Measurements from ENCODE around the gene ZAR1.

The ZAR1 gene

GRCh38 chr4:48504026-48504330 is 13.9 kb downstream of the ZAR1 start:
- Histone ChIP-seq H3K9me3 (ENCODE audit: control insufficient read depth, low read length) (no peaks in the 10 kb centered on the region), H3K27ac (ENCODE audit: insufficient read depth, low read length, poor library complexity, severe bottlenecking) (no peak overlapping the region), H3K36me3 (ENCODE audit: control insufficient read depth, insufficient read depth, low read length) (peaks cover 55% of the 10 kb centered on the region), H3K4me1 (ENCODE audit: control insufficient read depth, insufficient read depth, low read length, poor library complexity, severe bottlenecking) (no peaks in the 10 kb centered on the region), H3K27me3 (replicated peaks; ENCODE audit: control insufficient read depth, insufficient read depth, low read length, poor library complexity, severe bottlenecking) (no peaks in the 10 kb centered on the region), H3K4me3 (ENCODE audit: insufficient read depth, low read depth, low read length, poor library complexity, severe bottlenecking) (no peak overlapping the region)
- DNase-seq = no peak

GRCh38 chr4:48504352-48504751 is 14.3 kb downstream of the ZAR1 start:
- no peaks in the 10 kb centered on the region for H3K27me3 ChIP-seq (replicated peaks; ENCODE audit: control insufficient read depth, insufficient read depth, low read length, poor library complexity, severe bottlenecking)
- no peak for DNase-seq
- H3K4me1 ChIP-seq (ENCODE audit: control insufficient read depth, insufficient read depth, low read length, poor library complexity, severe bottlenecking) = no peaks in the 10 kb centered on the region
- H3K9me3 ChIP-seq (ENCODE audit: control insufficient read depth, low read length) = no peaks in the 10 kb centered on the region
- H3K27ac ChIP-seq (ENCODE audit: insufficient read depth, low read length, poor library complexity, severe bottlenecking) = no peak overlapping the region
- H3K4me3 ChIP-seq (ENCODE audit: insufficient read depth, low read depth, low read length, poor library complexity, severe bottlenecking) = no peak overlapping the region
- peaks cover 56% of the 10 kb centered on the region for H3K36me3 ChIP-seq (ENCODE audit: control insufficient read depth, insufficient read depth, low read length)

DNA sequence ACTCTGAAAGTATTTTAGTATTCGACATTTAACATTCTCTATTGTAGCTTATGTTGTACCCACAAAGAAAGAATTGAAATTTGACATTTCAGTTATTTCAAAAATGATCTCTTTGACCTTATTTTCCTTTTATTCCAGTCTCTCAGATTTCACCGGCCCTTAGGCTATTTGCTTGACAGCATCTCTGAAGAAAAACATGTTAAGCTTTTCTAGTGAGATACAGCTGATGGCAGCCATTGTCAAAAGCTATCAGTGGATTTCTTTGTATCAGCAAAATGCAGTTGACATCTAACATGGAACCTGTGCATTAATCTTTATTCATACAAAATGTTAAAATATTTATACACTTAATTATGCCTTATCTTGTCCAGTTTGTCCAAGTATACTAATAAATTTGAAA is 16.7 kb downstream of the ZAR1 start:
- no peak overlapping the region for H3K27ac ChIP-seq (ENCODE audit: insufficient read depth, low read length, poor library complexity, severe bottlenecking)
- peaks cover 62% of the 10 kb centered on the region for H3K36me3 ChIP-seq (ENCODE audit: control insufficient read depth, insufficient read depth, low read length)
- no peak overlapping the region for H3K4me3 ChIP-seq (ENCODE audit: insufficient read depth, low read depth, low read length, poor library complexity, severe bottlenecking)
- no peak for DNase-seq
- no peaks in the 10 kb centered on the region for H3K4me1 ChIP-seq (ENCODE audit: control insufficient read depth, insufficient read depth, low read length, poor library complexity, severe bottlenecking)
- no peaks in the 10 kb centered on the region for H3K27me3 ChIP-seq (replicated peaks; ENCODE audit: control insufficient read depth, insufficient read depth, low read length, poor library complexity, severe bottlenecking)
- no peaks in the 10 kb centered on the region for H3K9me3 ChIP-seq (ENCODE audit: control insufficient read depth, low read length)

DNA sequence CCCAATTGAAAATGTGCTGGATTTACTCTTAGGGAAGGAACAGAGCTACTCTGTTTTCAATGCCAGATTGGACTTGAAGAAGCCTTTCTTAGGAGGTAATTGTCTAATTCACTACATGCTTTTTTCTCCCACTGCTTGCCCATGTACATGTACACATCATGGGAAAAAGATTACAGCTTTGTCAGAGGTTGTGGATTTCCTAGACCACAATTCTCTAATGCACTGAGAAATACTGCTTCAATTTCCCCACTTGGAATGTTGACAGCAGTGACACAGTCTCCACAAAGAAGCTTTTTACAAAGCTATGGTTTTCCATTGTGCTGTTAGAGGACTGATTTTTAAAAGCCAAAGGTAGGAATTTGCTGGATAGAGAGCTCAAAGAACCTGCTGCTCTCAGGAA is 19.5 kb downstream of the ZAR1 start:
- Histone ChIP-seq H3K27me3 (replicated peaks; ENCODE audit: control insufficient read depth, insufficient read depth, low read length, poor library complexity, severe bottlenecking) (no peaks in the 10 kb centered on the region), H3K9me3 (ENCODE audit: control insufficient read depth, low read length) (no peaks in the 10 kb centered on the region), H3K4me1 (ENCODE audit: control insufficient read depth, insufficient read depth, low read length, poor library complexity, severe bottlenecking) (no peaks in the 10 kb centered on the region), H3K27ac (ENCODE audit: insufficient read depth, low read length, poor library complexity, severe bottlenecking) (no peak overlapping the region), H3K36me3 (ENCODE audit: control insufficient read depth, insufficient read depth, low read length) (peaks cover 79% of the 10 kb centered on the region), H3K4me3 (ENCODE audit: insufficient read depth, low read depth, low read length, poor library complexity, severe bottlenecking) (no peak overlapping the region)
- DNase-seq = no peak

DNA sequence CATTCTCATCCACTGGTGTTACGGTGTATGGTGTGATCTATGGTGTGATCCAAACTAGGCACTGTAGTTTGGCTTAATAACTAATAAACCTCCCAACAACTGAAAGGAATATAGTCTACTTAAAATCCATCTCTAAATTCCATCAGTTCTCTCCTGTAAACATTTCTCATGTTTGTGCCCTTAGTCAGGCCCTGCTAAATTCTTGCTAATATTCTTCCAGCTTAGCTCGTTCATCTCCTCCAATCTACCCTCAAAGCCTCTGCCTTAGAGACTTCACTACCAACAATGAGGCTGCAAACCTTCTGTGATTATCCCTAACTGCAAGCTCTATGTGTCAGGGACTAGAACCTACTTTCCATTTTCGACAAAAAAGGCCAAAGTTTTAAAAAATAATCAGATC is 28.1 kb downstream of the ZAR1 start:
- H3K27ac ChIP-seq (ENCODE audit: insufficient read depth, low read length, poor library complexity, severe bottlenecking) = no peak overlapping the region
- H3K4me3 ChIP-seq (ENCODE audit: insufficient read depth, low read depth, low read length, poor library complexity, severe bottlenecking) = no peak overlapping the region
- no peaks in the 10 kb centered on the region for H3K27me3 ChIP-seq (replicated peaks; ENCODE audit: control insufficient read depth, insufficient read depth, low read length, poor library complexity, severe bottlenecking)
- no peaks in the 10 kb centered on the region for H3K4me1 ChIP-seq (ENCODE audit: control insufficient read depth, insufficient read depth, low read length, poor library complexity, severe bottlenecking)
- no peaks in the 10 kb centered on the region for H3K9me3 ChIP-seq (ENCODE audit: control insufficient read depth, low read length)
- peaks cover 52% of the 10 kb centered on the region for H3K36me3 ChIP-seq (ENCODE audit: control insufficient read depth, insufficient read depth, low read length)
- DNase-seq = no peak

DNA sequence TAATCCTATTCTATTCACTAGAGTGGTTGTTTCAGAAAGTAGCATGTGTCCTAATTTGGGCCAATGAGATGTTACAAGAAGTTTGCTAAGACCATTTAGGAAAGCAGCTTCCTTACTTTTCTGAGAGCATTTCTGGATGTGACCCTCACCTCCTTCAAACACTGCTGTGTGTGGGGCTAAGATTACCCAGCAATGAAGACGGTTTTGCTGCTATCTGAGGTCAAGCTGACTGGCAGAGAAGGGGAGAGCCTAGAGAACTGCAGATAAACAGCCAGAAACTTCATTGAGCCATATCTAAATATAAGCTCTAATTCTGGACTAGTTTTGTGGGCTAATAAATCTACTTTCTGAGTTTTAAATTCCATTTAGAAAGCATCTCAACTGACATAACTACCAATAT is 36.4 kb downstream of the ZAR1 start:
- Histone ChIP-seq H3K4me1 (ENCODE audit: control insufficient read depth, insufficient read depth, low read length, poor library complexity, severe bottlenecking) (no peaks in the 10 kb centered on the region), H3K9me3 (ENCODE audit: control insufficient read depth, low read length) (no peaks in the 10 kb centered on the region), H3K27ac (ENCODE audit: insufficient read depth, low read length, poor library complexity, severe bottlenecking) (no peak overlapping the region), H3K27me3 (replicated peaks; ENCODE audit: control insufficient read depth, insufficient read depth, low read length, poor library complexity, severe bottlenecking) (no peaks in the 10 kb centered on the region), H3K4me3 (ENCODE audit: insufficient read depth, low read depth, low read length, poor library complexity, severe bottlenecking) (no peak overlapping the region), H3K36me3 (ENCODE audit: control insufficient read depth, insufficient read depth, low read length) (peaks cover 67% of the 10 kb centered on the region)
- no peak for DNase-seq

DNA sequence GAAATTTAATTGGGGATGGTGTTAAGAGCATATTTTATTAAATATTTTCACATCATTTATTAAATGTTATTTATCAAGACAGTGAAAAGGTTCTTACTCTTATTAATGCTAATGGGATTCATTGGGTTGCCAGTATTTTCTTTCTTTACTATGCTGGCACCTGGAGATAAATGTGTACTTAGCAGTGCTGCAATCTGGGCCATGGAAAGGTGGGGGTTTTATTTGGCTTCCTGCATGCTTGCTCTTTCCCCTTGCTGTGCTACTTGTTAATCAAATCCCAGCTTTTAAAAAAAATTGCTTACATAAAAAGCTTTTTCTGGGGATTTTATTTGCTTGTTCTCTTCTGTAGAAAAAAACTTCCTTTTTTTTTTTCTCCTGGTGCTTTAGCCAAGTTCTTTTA is 48.3 kb downstream of the ZAR1 start:
- no peak overlapping the region for H3K27ac ChIP-seq (ENCODE audit: insufficient read depth, low read length, poor library complexity, severe bottlenecking)
- DNase-seq = no peak
- no peaks in the 10 kb centered on the region for H3K9me3 ChIP-seq (ENCODE audit: control insufficient read depth, low read length)
- peaks cover 45% of the 10 kb centered on the region for H3K36me3 ChIP-seq (ENCODE audit: control insufficient read depth, insufficient read depth, low read length)
- no peaks in the 10 kb centered on the region for H3K4me1 ChIP-seq (ENCODE audit: control insufficient read depth, insufficient read depth, low read length, poor library complexity, severe bottlenecking)
- no peaks in the 10 kb centered on the region for H3K27me3 ChIP-seq (replicated peaks; ENCODE audit: control insufficient read depth, insufficient read depth, low read length, poor library complexity, severe bottlenecking)
- no peak overlapping the region for H3K4me3 ChIP-seq (ENCODE audit: insufficient read depth, low read depth, low read length, poor library complexity, severe bottlenecking)

- H3K9me3 ChIP-seq (ENCODE audit: control insufficient read depth, low read length) = no peaks in the 10 kb centered on the region
- H3K27me3 ChIP-seq (replicated peaks; ENCODE audit: control insufficient read depth, insufficient read depth, low read length, poor library complexity, severe bottlenecking) = no peaks in the 10 kb centered on the region
- no peaks in the 10 kb centered on the region for H3K4me1 ChIP-seq (ENCODE audit: control insufficient read depth, insufficient read depth, low read length, poor library complexity, severe bottlenecking)
- H3K36me3 ChIP-seq (ENCODE audit: control insufficient read depth, insufficient read depth, low read length) = peaks cover 55% of the 10 kb centered on the region
- no peak overlapping the region for H3K27ac ChIP-seq (ENCODE audit: insufficient read depth, low read length, poor library complexity, severe bottlenecking)
- H3K4me3 ChIP-seq (ENCODE audit: insufficient read depth, low read depth, low read length, poor library complexity, severe bottlenecking) = no peak overlapping the region
- no peak for DNase-seq
Measured at GRCh38 chr4:48539597-48539996, 49.5 kb downstream of the ZAR1 start.

- Histone ChIP-seq H3K4me1 (ENCODE audit: control insufficient read depth, insufficient read depth, low read length, poor library complexity, severe bottlenecking) (no peaks in the 10 kb centered on the region), H3K27ac (ENCODE audit: insufficient read depth, low read length, poor library complexity, severe bottlenecking) (no peak overlapping the region), H3K36me3 (ENCODE audit: control insufficient read depth, insufficient read depth, low read length) (peaks cover 70% of the 10 kb centered on the region), H3K27me3 (replicated peaks; ENCODE audit: control insufficient read depth, insufficient read depth, low read length, poor library complexity, severe bottlenecking) (no peaks in the 10 kb centered on the region), H3K9me3 (ENCODE audit: control insufficient read depth, low read length) (no peaks in the 10 kb centered on the region), H3K4me3 (ENCODE audit: insufficient read depth, low read depth, low read length, poor library complexity, severe bottlenecking) (no peak overlapping the region)
- DNase-seq = no peak
Measured at GRCh38 chr4:48542888-48543287, 52.8 kb downstream of the ZAR1 start.

- no peaks in the 10 kb centered on the region for H3K9me3 ChIP-seq (ENCODE audit: control insufficient read depth, low read length)
- H3K4me3 ChIP-seq (ENCODE audit: insufficient read depth, low read depth, low read length, poor library complexity, severe bottlenecking) = no peak overlapping the region
- DNase-seq = no peak
- H3K27me3 ChIP-seq (replicated peaks; ENCODE audit: control insufficient read depth, insufficient read depth, low read length, poor library complexity, severe bottlenecking) = no peaks in the 10 kb centered on the region
- no peak overlapping the region for H3K27ac ChIP-seq (ENCODE audit: insufficient read depth, low read length, poor library complexity, severe bottlenecking)
- no peaks in the 10 kb centered on the region for H3K4me1 ChIP-seq (ENCODE audit: control insufficient read depth, insufficient read depth, low read length, poor library complexity, severe bottlenecking)
- peaks cover 73% of the 10 kb centered on the region for H3K36me3 ChIP-seq (ENCODE audit: control insufficient read depth, insufficient read depth, low read length)
Measured at GRCh38 chr4:48543796-48544195, 53.7 kb downstream of the ZAR1 start.
